Thyroid gland (tissue), 4 donors: ENCODE measurements around the gene USP37.

Source experiments
- POLR2A ChIP-seq, 2 donors: fragments of 450-650 bp; IDR thresholded peaks; one replicate each; pipeline ENCODE4 v1.6.1; 2017; ENCODE audit warnings: antibody characterized with exemption in 2 of 2, mild to moderate bottlenecking in 2 of 2, moderate library complexity in 1 of 2
- TF ChIP-seq, protein P1 (sequence below), 6 experiments: fragments of 200-600 bp in 3 of 6; fragments of 450-650 bp in 3 of 6; sonication (generic) in 3 of 6; IDR thresholded peaks; one replicate each; pipeline ENCODE4 v1.5.1; 2016 to 2019; ENCODE audit warnings: antibody characterized with exemption in 6 of 6, mild to moderate bottlenecking in 2 of 6, inconsistent platforms in 1 of 6, moderate library complexity in 1 of 6

DNA sequence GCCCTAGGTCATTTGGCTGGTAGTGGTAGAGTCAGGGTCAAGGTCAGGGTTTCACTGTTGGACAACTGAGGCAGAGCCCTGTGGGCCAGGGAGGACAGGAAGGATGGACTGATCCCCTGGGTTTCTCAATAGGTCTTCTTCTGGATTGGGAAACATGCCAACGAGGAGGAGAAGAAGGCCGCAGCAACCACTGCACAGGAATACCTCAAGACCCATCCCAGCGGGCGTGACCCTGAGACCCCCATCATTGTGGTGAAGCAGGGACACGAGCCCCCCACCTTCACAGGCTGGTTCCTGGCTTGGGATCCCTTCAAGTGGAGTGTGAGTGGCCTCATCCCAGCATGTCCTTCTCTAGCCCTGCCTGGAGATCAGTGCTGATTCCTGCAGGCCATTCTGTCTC, 131.2 kb downstream of the USP37 start:
- TF ChIP-seq, protein P1, sequence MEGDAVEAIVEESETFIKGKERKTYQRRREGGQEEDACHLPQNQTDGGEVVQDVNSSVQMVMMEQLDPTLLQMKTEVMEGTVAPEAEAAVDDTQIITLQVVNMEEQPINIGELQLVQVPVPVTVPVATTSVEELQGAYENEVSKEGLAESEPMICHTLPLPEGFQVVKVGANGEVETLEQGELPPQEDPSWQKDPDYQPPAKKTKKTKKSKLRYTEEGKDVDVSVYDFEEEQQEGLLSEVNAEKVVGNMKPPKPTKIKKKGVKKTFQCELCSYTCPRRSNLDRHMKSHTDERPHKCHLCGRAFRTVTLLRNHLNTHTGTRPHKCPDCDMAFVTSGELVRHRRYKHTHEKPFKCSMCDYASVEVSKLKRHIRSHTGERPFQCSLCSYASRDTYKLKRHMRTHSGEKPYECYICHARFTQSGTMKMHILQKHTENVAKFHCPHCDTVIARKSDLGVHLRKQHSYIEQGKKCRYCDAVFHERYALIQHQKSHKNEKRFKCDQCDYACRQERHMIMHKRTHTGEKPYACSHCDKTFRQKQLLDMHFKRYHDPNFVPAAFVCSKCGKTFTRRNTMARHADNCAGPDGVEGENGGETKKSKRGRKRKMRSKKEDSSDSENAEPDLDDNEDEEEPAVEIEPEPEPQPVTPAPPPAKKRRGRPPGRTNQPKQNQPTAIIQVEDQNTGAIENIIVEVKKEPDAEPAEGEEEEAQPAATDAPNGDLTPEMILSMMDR (IDR thresholded peaks at IDR 0.05): no peak
- no peak for TF ChIP-seq POLR2A (IDR thresholded peaks at IDR 0.05)
